ENCODE measurements around the gene B3GAT1. TPM values are rescaled to one million over a fixed set of nuclear protein-coding genes. Genes with fewer than 3 reads are reported as not detected.

The B3GAT1 gene
- total and polyA plus RNA-seq, 2 donors (not counting 1 experiment from before 2014, with no cell fraction given): 0.06 TPM; not detected in 1

GRCh38 chr11:134404575-134405341 is 7.3 kb downstream of the B3GAT1 start:
- intact Hi-C loops (cut with micrococcal nuclease): no loop called here
- no peak overlapping the region for H2AFZ ChIP-seq (ENCODE audit: insufficient read depth, low read depth, low read length, poor library complexity, severe bottlenecking)
- H3K4me3 Mint-ChIP-seq: no peak overlapping the region
- H3K36me3 ChIP-seq (replicated peaks in 1 of 2; ENCODE audit: control extremely low read depth in 1 of 2, control insufficient read depth in 1 of 2, extremely low read depth in 1 of 2, insufficient read depth in 2 of 2, low read length in 1 of 2): no peaks in the 10 kb centered on the region
- ChIA-PET CTCF (no interaction called here), POLR2A (no interaction called here)
- H3K9me3 Mint-ChIP-seq (ENCODE audit: insufficient read depth): no peaks in the 10 kb centered on the region
- no peak overlapping the region for H3K4me3 ChIP-seq (ENCODE audit: control extremely low read depth in 1 of 5, extremely low read depth in 1 of 5, insufficient read depth in 1 of 5, low read depth in 2 of 5, low read length in 4 of 5)
- H3K27ac ChIP-seq (ENCODE audit: low read length in 2 of 2): no peak overlapping the region
- H3K27me3 ChIP-seq (replicated peaks in 1 of 4; ENCODE audit: control extremely low read depth in 1 of 4, control insufficient read depth in 3 of 4, insufficient read depth in 4 of 4, low read length in 3 of 4): peaks cover 0 to 3% (median 0%) of the 10 kb centered on the region in 4 experiments
- 91% methylated on average over 30 of the region's 30 CpGs for WGBS (ENCODE audit: insufficient coverage)
- H3K9ac ChIP-seq (ENCODE audit: low read length): no peak overlapping the region
- ATAC-seq (ENCODE audit: low read depth) (no peak), DNase-seq (no peak)
- peaks cover 0 to 6% (median 0%) of the 10 kb centered on the region in 3 donors for H3K9me3 ChIP-seq (ENCODE audit: control extremely low read depth in 1 of 3, control insufficient read depth in 2 of 3, insufficient read depth in 1 of 3, low read length in 2 of 3)
- no peaks in the 10 kb centered on the region for H3K4me1 Mint-ChIP-seq
- peaks cover 35% of the 10 kb centered on the region for H3K27me3 Mint-ChIP-seq
- no peaks in the 10 kb centered on the region for H3K79me2 ChIP-seq (ENCODE audit: control insufficient read depth, insufficient read depth, low read length)
- no peak overlapping the region for H3K27ac Mint-ChIP-seq
- no peaks in the 10 kb centered on the region for H4K20me1 ChIP-seq (ENCODE audit: control insufficient read depth, insufficient read depth, low read length, poor library complexity, severe bottlenecking)
- H3K4me1 ChIP-seq (ENCODE audit: control insufficient read depth in 2 of 2, insufficient read depth in 2 of 2, low read length in 2 of 2): no peaks in the 10 kb centered on the region
- TF ChIP-seq EZH2 (IDR thresholded peaks at IDR 0.05; ENCODE audit: borderline replicate concordance, insufficient read depth, low read depth, low read length, poor library complexity, severe bottlenecking): no peak
- TF ChIP-seq CTCF (IDR thresholded peaks at IDR 0.05): no peak
- no peak overlapping the region for H3K4me2 ChIP-seq (replicated peaks; ENCODE audit: low read depth, low read length, poor library complexity, severe bottlenecking)

GRCh38 chr11:134402910-134403309 is 9.1 kb downstream of the B3GAT1 start:
- H2AFZ ChIP-seq (ENCODE audit: insufficient read depth, low read depth, low read length, poor library complexity, severe bottlenecking): no peak overlapping the region
- 85% methylated on average over 9 of the region's 12 CpGs for WGBS (ENCODE audit: insufficient coverage)
- no peaks in the 10 kb centered on the region for H4K20me1 ChIP-seq (ENCODE audit: control insufficient read depth, insufficient read depth, low read length, poor library complexity, severe bottlenecking)
- DNase-seq (no peak), ATAC-seq (ENCODE audit: low read depth) (no peak)
- intact Hi-C loops (cut with micrococcal nuclease): no loop called here
- H3K27me3 Mint-ChIP-seq: peaks cover 32% of the 10 kb centered on the region
- no peak overlapping the region for H3K4me3 ChIP-seq (ENCODE audit: control extremely low read depth in 1 of 5, extremely low read depth in 1 of 5, insufficient read depth in 1 of 5, low read depth in 2 of 5, low read length in 4 of 5)
- TF ChIP-seq CTCF (IDR thresholded peaks at IDR 0.05): no peak
- no peak for TF ChIP-seq EZH2 (IDR thresholded peaks at IDR 0.05; ENCODE audit: borderline replicate concordance, insufficient read depth, low read depth, low read length, poor library complexity, severe bottlenecking)
- no peaks in the 10 kb centered on the region for H3K36me3 ChIP-seq (replicated peaks in 1 of 2; ENCODE audit: control extremely low read depth in 1 of 2, control insufficient read depth in 1 of 2, extremely low read depth in 1 of 2, insufficient read depth in 2 of 2, low read length in 1 of 2)
- H3K4me2 ChIP-seq (replicated peaks; ENCODE audit: low read depth, low read length, poor library complexity, severe bottlenecking): no peak overlapping the region
- POLR2A ChIA-PET: no interaction called here
- H3K79me2 ChIP-seq (ENCODE audit: control insufficient read depth, insufficient read depth, low read length): no peaks in the 10 kb centered on the region
- H3K9me3 Mint-ChIP-seq (ENCODE audit: insufficient read depth): no peaks in the 10 kb centered on the region
- CTCF ChIA-PET: no interaction called here
- H3K27ac Mint-ChIP-seq: no peak overlapping the region
- no peak overlapping the region for H3K4me3 Mint-ChIP-seq
- peaks cover 0 to 6% (median 0%) of the 10 kb centered on the region in 3 donors for H3K9me3 ChIP-seq (ENCODE audit: control extremely low read depth in 1 of 3, control insufficient read depth in 2 of 3, insufficient read depth in 1 of 3, low read length in 2 of 3)
- no peak overlapping the region for H3K27ac ChIP-seq (ENCODE audit: low read length in 2 of 2)
- H3K9ac ChIP-seq (ENCODE audit: low read length): no peak overlapping the region
- H3K4me1 Mint-ChIP-seq: no peaks in the 10 kb centered on the region
- H3K27me3 ChIP-seq (replicated peaks in 1 of 4; ENCODE audit: control extremely low read depth in 1 of 4, control insufficient read depth in 3 of 4, insufficient read depth in 4 of 4, low read length in 3 of 4): peaks cover 0 to 2% (median 0%) of the 10 kb centered on the region in 4 experiments
- no peaks in the 10 kb centered on the region for H3K4me1 ChIP-seq (ENCODE audit: control insufficient read depth in 2 of 2, insufficient read depth in 2 of 2, low read length in 2 of 2)

All from B cell (primary cell).